ENCODE results near the gene MPND.

Gene MPND

GRCh38 chr19:4386041-4386782 is 42.9 kb downstream of the MPND start:
- DNase-seq (ENCODE audit: low read depth): no peak
- H3K4me3 ChIP-seq (ENCODE audit: control insufficient read depth, low read depth, low read length): no peak overlapping the region
- TF ChIP-seq CTCF (IDR thresholded peaks at IDR 0.05; ENCODE audit: control insufficient read depth, insufficient read depth, low read depth, low read length, missing control alignments): peak; percentile 14

DNA sequence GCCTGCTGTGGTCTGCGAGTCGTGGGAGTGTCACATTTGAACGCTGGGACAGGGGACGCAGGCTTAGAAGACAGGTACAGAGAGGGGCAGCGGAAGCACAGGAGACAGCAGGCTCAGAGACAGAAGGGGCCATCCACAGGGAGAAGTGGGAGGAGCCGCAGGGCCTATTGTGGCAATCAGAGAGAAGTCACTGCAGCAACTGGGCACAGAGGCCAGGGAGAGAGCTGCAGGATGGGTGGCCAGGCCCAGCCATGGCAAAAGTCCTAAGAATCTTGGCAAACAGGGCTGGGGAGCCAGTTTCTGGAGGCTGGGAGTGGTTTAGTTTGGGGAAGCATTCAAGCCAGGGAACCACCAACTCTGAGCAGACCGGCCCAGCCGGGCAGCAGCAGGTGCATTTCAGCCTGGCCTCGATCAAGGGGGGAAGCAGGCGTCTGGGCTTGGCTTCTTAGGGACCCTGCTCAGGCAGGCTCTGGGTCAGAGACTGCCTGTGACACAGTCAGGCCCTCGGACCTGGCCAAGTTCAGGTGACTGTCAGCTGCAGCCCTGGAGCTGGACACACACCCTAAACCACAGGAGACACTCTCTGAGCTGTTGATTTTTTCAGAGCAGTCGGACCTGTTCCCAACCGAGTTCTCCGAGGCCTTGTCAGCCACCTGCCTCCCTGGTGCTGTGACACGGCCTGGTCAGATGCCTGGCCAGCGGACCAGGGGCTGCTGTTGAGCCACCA is 45.1 kb downstream of the MPND start:
- no peak for DNase-seq (ENCODE audit: low read depth)
- TF ChIP-seq CTCF (IDR thresholded peaks at IDR 0.05; ENCODE audit: control insufficient read depth, insufficient read depth, low read depth, low read length, missing control alignments): no peak
- no peak overlapping the region for H3K4me3 ChIP-seq (ENCODE audit: control insufficient read depth, low read depth, low read length)

- DNase-seq (ENCODE audit: low read depth): no peak
- no peak for TF ChIP-seq CTCF (IDR thresholded peaks at IDR 0.05; ENCODE audit: control insufficient read depth, insufficient read depth, low read depth, low read length, missing control alignments)
- no peak overlapping the region for H3K4me3 ChIP-seq (ENCODE audit: control insufficient read depth, low read depth, low read length)
These were observed 45.7 kb downstream of the MPND start for GRCh38 chr19:4389064-4389375.

- H3K4me3 ChIP-seq (ENCODE audit: control insufficient read depth, low read depth, low read length): no peak overlapping the region
- no peak for DNase-seq (ENCODE audit: low read depth)
- TF ChIP-seq CTCF (IDR thresholded peaks at IDR 0.05; ENCODE audit: control insufficient read depth, insufficient read depth, low read depth, low read length, missing control alignments): no peak
These were observed 46.2 kb downstream of the MPND start for GRCh38 chr19:4389511-4390016.

- H3K4me3 ChIP-seq (ENCODE audit: control insufficient read depth, low read depth, low read length): no peak overlapping the region
- DNase-seq (ENCODE audit: low read depth): no peak
- no peak for TF ChIP-seq CTCF (IDR thresholded peaks at IDR 0.05; ENCODE audit: control insufficient read depth, insufficient read depth, low read depth, low read length, missing control alignments)
These were observed 46.7 kb downstream of the MPND start for GRCh38 chr19:4390017-4390566.

- no peak for TF ChIP-seq CTCF (IDR thresholded peaks at IDR 0.05; ENCODE audit: control insufficient read depth, insufficient read depth, low read depth, low read length, missing control alignments)
- H3K4me3 ChIP-seq (ENCODE audit: control insufficient read depth, low read depth, low read length): no peak overlapping the region
- no peak for DNase-seq (ENCODE audit: low read depth)
These were observed 47.4 kb downstream of the MPND start for GRCh38 chr19:4390567-4391305.
